ENCODE measurements around the gene RNF187. TPM values are rescaled to one million over a fixed set of nuclear protein-coding genes. Genes with fewer than 3 reads are reported as not detected.

Gene RNF187
- total RNA-seq, 1 experiment from 2014 or later: 63.4 TPM

GRCh38 chr1:228497206-228497605 is 10.0 kb downstream of the RNF187 start:
- no peak overlapping the region for H3K23ac ChIP-seq (ENCODE audit: insufficient read length, low read depth, low read length)
- no peak overlapping the region for H3K27ac ChIP-seq (ENCODE audit: insufficient read length, low read depth, low read length)
- Mint-ChIP-seq H3K27ac (peak overlapping the region in 1 of 3 experiments; percentile 52; a peak in 2 of 7 replicates), H3K9me3 (no peaks in the 10 kb centered on the region), H3K4me1 (peaks cover 12 to 18% of the 10 kb centered on the region in 2 experiments), H3K4me3 (no peak overlapping the region; a peak in 1 of 5 replicates), H3K36me3 (ENCODE audit: insufficient read depth in 1 of 3, low read depth in 3 of 3) (peaks cover 13 to 26% (median 24%) of the 10 kb centered on the region in 3 experiments), H3K27me3 (ENCODE audit: low read depth) (peaks cover 49% of the 10 kb centered on the region)
- WGBS (ENCODE audit: extremely low coverage, insufficient read length, low lambda C conversion rate): no CpG with 5 or more reads among the region's 5 CpGs
- H3K27me3 ChIP-seq (ENCODE audit: insufficient read depth, low read length): peaks cover 19% of the 10 kb centered on the region
- no peaks in the 10 kb centered on the region for H3K4me1 ChIP-seq (ENCODE audit: insufficient read depth, low read length)
- no peak overlapping the region for H2AFZ ChIP-seq (ENCODE audit: low read length)
- no peak overlapping the region for H4K8ac ChIP-seq (replicated peaks; ENCODE audit: insufficient read length, low read depth, low read length)
- no peaks in the 10 kb centered on the region for H3K79me2 ChIP-seq (ENCODE audit: insufficient read depth, low read length)
- no peak overlapping the region for H3K9ac ChIP-seq (ENCODE audit: extremely low read depth, insufficient read length, low read length)
- H2BK120ac ChIP-seq (ENCODE audit: low read depth, low read length, poor library complexity, severe bottlenecking): no peak overlapping the region
- H2BK15ac ChIP-seq (ENCODE audit: low read depth, low read length): no peak overlapping the region
- H3K9me3 ChIP-seq (ENCODE audit: control insufficient read depth, low read depth, low read length): no peaks in the 10 kb centered on the region
- no peak overlapping the region for H3K18ac ChIP-seq (ENCODE audit: insufficient read length, low read depth, low read length)
- H2BK5ac ChIP-seq (ENCODE audit: insufficient read length, low read length): no peak overlapping the region
- H3K79me1 ChIP-seq (ENCODE audit: insufficient read depth, low read depth, low read length, poor library complexity, severe bottlenecking): no peaks in the 10 kb centered on the region
- no peaks in the 10 kb centered on the region for H4K20me1 ChIP-seq (ENCODE audit: control insufficient read depth, insufficient read depth, insufficient read length)
- H2BK12ac ChIP-seq (ENCODE audit: insufficient read length, low read depth, low read length): no peak overlapping the region
- no peak overlapping the region for H3K56ac ChIP-seq (ENCODE audit: insufficient read length, low read depth, low read length)
- H3K23me2 ChIP-seq (ENCODE audit: insufficient read length, low read depth, low read length, poor library complexity, severe bottlenecking): no peaks in the 10 kb centered on the region
- H2AK5ac ChIP-seq (ENCODE audit: insufficient read length, low read length): no peak overlapping the region
- no peak overlapping the region for H3T11ph ChIP-seq (ENCODE audit: low read length)
- no peak for TF ChIP-seq CTCF (conservative IDR thresholded peaks at IDR 0.05)
- no peak overlapping the region for H3K14ac ChIP-seq (ENCODE audit: insufficient read depth, low read length)
- H4K91ac ChIP-seq (ENCODE audit: insufficient read length, low read depth, low read length): no peak overlapping the region
- no peak overlapping the region for H3K4ac ChIP-seq (ENCODE audit: low read depth, low read length)
- no peak for DNase-seq
- no peak overlapping the region for H3K4me2 ChIP-seq (ENCODE audit: insufficient read depth, insufficient read length, low read length)
- H4K5ac ChIP-seq (ENCODE audit: insufficient read length, low read depth, low read length): no peak overlapping the region
- no peak overlapping the region for H2BK20ac ChIP-seq (ENCODE audit: low read depth, low read length, poor library complexity, severe bottlenecking)

Data from H9 (cell line).